NCI-H146 (cell line): Measurements from ENCODE around the gene KRTAP9-6.
"Not testable (repeated sequence)": the region's sequence is repeated elsewhere in the genome, so short reads cannot be mapped to it uniquely, and the experiment has no call there.

Experiments
- DNase-seq: peaks from one replicate; lab custom pipeline; 2025; lab: John Stamatoyannopoulos, UW

The KRTAP9-6 gene

DNA sequence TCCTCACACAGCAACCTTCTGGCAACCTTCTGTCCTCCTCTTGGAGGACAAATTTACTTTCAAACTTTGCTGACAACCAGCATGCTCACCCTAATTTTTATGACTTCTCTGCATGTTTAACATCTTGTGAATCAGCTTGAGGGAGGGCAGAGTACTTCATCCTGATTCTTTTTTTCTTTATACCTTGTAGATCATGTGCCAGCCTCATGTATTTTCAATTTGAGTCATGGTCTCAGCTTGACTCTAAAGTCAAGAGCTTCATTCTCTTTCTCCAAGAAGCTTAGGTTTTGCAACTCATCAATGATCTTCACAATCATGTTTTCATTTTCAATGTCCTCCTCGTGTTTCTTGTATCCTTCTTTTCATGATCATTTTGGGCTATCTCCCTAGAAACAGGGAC, 6.7 kb downstream of the KRTAP9-6 start:
- no peak for DNase-seq

DNA sequence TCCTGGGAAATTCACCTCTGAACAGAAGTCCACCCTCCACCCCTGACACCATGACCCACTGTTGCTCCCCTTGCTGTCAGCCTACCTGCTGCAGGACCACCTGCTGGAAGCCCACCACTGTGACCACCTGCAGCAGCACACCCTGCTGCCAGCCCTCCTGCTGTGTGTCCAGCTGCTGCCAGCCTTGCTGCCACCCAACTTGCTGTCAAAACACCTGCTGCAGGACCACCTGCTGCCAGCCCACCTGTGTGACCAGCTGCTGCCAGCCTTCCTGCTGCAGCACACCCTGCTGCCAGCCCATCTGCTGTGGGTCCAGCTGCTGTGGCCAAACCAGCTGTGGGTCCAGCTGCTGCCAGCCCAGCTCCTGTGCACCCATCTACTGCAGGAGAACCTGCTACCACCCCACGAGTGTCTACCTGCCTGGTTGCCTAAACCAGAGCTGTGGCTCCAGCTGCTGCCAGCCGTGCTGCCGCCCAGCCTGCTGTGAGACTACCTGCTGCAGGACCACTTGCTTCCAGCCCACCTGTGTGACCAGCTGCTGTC, 10.5 kb downstream of the KRTAP9-6 start, which contains the start of gene KRTAP9-7:
Gene KRTAP9-7, plus strand, starts transcription at position 51 of the 543 bp plus-strand sequence. Its CDS starts 0 bp downstream, at position 51.
- not testable (repeated sequence) for DNase-seq

DNA sequence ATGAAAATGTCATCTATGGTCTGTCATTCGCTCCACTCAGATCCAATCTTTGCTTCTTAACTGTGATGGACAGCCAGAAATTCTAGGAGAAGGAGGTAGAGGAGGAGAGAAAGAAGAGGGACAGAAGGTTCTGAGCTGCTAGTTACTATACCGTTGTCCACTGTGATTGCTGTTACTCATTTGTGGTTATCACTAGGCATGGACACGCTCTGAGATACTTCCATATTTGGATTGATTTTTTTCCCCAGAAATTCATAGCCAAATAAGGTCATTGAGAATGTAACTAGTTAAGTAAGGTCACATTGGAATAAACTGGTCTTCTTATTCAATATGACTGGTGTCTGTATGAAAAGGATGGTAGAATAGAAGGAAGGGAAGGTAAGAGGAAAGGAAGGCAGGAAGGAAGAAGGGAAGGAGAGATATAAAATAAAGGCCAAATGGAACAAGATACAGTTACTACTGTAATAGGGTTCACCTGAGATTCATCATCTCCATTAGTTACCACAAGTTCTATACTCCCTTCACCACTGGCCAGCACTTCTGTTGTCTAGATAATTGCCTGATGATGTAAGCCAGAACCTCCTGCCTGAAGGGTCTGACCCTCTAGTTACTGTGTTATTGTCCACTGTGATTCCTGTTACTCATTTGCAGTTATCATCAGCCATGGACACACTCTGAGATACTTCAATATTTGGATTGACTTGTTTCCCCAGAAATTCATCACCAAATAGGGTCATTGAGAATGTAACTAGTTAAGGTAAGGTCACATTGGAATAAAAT, 13.2 kb downstream of the KRTAP9-6 start:
- no peak for DNase-seq

DNA sequence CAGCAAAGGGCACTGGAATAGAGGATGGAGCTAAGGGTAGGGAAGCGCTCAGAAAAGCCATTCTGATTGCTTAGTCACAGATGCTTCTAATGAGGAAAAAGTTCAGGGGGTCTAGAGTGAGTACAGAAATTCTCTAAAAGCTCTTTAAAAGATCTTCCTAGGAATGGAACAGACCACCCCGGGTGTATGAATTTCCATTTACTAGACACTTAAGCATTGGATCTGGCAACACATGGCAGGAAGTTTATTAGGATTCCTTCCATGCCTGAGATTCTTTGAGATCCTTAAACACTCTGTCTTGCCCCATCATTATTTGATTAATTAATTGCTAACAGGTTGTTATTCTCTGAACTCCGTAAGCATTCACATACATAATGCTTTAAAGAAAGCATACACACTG, 18.9 kb downstream of the KRTAP9-6 start:
- DNase-seq: no peak

DNA sequence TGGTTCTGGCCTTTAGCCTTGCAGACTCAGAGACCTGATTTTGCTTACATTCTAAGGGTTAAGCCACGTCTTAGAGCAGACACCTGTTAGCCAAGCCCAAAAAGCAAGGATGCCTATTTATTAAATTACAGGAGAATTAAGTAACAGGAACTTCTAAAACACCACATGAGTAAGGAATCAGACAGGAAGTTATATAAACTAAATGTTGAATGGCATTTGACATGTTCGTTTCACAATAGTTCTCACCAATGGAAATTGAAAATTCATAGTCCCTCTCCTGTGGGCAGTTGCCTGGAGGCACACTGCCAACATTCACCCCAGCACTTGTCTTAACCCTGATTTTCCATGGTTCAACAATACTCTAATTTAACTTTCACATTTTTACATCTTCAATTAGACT, 19.4 kb downstream of the KRTAP9-6 start:
- no peak for DNase-seq

DNA sequence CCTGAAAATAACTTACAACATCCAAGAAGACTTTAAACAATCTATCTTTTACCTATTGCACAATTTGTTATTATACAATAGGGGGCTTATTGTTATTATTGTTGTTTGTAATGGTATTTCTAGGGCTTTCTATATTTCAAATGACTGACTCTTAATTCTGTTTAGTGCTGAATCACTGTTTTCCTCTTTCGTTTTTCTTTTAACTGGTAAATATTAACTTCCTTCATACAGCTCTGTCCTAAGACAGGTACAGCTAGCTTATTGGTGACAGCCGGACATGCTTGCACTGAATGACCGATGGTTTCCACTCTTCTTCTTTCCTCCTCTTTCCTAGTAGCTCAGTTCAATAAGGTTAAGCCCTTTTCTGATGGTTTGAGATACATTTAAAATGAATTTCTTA, 21.9 kb downstream of the KRTAP9-6 start:
- DNase-seq: no peak

DNA sequence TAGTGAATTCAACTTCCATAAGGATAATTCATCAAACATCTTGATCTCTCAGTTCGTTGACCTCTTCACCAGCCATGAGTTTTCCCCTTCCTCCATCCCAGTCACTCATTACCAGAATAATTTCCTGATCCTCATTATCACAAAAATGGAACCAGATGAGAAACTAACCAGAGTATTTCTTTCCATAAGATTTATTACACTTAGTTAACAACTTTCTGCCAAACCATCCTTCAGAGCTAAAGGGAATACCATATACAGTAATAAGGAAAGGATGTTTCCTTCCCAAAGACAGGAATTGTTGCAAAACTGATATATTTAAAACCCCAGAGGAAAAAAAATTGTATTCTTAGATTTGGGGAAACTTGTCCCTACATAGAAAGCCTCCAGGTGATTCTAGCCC, 28.8 kb downstream of the KRTAP9-6 start:
- no peak for DNase-seq

DNA sequence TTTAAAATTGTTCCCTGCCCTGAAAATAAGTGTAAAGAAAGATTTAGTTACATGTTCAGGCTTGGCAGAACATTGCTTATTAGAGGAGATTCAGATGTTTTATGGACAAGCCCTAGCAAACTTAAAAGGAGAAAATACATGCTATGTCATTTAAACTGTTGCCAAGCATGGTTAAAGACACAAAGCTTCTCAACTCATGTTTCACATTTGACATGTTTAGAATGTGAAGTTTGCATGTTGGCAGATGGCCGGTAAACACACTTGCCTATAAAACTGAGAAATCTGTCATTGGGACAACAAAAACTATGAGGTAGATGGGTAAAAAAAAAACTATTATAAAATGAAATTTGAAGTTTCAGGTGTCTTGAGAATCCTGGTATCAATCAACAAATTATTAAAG, 31.7 kb downstream of the KRTAP9-6 start:
- DNase-seq: no peak

DNA sequence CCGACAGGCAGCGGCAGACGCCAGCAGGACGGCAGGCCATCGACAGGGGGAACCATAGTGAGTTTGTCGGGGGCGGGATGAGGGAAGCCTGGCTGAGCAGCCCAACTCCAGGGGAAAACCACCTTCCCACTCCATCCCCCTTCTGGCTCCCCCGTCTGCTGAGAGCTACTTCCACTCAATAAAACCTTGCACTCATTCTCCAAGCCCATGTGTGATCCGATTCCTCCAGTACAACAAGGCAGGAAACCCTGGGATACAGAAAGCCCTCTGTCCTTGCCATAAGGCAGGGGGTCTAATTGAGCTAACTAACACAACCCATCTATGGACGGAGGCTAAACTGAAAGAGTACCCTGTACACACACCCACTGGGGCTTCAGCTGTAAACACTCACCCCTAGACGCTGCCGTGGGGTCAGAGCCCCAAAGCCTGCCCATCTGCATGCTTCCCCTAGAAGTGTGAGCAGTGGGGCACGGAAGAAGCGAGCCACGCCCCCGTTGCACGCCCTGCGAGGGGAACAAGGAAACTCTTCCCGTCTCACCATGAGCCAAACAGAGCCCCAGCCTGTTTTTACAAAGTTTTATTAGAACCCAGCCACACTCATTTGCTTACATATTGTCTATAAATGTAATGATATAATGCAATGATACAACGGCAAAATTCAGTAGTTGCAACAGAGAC, 33.4 kb downstream of the KRTAP9-6 start:
- no peak for DNase-seq

DNA sequence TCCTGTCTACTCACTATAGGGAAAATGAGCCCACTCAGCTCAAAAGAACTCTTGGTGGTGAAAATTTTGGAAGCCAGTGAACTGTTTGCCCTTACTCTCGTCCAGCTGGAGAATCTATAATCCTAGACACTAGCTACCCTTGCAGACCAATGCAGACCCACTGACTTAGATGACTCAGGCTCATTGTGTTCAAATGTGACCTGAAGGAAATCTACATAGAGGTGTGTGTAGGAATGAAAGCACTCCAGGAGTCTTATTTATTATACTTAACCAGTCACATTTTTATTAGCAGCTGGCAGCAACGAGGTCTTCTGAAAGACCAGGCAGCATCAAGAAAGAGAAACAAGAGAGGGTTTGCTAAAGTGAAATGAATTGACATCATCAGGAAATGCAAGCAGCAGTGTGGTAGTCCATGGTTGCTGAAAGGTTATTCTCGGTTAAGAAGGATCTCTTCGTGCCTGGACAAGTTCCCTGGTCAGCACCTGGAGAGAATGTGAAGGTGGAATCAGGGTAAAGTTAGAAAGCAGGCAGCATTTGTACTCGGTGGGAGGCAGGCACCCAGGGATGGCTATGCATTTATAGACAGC, 36.1 kb downstream of the KRTAP9-6 start:
- DNase-seq: no peak

DNA sequence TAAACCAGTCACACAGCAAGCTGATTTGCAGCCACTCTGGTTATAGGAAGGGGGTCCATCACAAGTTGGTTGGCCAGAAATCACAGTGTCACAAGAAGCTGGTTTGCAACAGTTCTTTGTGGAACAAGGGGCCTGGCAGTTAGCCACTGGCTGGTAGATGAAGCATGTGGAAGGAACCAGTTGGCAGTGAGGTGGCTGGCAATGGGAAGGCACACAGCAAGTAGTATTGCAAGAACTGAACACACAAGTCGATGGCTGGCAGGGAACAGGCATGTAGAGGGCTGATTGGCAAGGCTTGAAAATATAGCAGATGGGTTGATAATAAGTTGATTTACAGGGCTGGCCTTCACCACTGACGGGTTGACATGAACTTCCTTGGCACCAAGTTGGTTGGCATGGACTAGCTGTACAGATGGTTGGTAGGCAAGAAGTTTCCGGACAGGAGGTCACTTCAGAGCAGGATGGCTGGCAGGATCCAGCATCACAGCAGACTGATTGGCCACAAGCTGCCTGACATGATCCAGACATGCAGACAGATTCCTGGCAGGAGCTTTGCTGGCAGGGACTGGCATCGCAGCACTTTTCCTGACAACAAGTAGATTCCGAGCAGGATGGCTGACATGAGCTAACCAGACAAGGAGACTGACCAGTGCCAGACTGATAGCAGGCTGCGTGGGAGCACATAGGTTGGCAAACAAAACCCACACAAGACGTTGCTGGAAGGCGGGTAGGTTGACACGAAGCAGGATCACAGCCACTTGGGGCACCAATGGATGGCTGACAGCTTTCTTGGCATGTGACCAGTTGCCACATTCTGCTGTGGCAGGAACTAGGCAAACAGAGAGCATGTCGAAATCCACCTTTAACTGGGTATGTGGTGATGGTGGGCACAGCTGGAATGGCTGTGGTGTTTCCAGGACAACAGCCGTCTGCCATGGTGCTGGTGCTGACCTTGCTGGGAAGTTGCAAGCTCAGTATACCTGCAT, 37.0 kb downstream of the KRTAP9-6 start, which contains the start of gene KRTAP29-1:
Gene KRTAP29-1, minus strand, starts transcription at position 936 of the 986 bp plus-strand sequence. Its CDS starts 0 bp downstream, at position 936.
- no peak for DNase-seq

DNA sequence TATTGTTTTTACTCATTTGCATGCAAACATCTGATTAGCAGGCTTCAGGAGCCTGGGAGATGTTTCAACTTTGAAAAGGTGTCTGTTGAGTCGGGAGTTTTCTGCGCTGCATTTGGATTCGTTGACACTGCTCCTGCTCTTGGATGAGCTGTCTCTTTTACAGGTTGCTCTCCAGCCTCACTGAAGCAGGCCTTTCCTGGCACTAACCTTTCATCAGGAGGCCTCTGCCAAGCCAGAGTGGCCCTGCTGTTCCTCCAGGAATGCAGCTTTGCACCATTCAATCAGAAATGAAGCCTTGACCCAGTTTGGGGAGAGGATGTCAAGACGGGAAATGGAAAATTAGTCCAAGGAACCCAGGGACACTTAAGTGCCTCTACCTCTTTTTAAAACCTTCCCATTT, 37.8 kb downstream of the KRTAP9-6 start:
- DNase-seq: no peak

DNA sequence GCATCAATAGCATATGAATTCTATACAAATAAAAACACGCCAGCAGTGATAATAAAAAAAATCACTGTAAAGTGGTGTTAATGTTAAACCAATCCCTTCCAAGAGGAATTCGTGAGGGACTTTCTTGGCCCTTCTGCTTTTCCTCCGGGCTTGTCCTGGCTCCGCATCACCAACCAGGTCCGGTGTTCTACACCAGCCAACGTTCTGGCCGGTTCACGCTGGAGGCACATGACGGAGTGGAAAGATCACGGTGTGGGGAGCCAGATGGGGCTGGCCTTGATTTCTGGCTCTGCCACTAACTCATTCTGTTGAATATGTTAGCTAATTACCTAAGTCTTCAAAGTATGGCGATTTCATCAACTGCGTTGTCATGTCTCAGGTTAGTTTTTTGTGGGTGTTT, 38.9 kb downstream of the KRTAP9-6 start:
- DNase-seq: no peak

DNA sequence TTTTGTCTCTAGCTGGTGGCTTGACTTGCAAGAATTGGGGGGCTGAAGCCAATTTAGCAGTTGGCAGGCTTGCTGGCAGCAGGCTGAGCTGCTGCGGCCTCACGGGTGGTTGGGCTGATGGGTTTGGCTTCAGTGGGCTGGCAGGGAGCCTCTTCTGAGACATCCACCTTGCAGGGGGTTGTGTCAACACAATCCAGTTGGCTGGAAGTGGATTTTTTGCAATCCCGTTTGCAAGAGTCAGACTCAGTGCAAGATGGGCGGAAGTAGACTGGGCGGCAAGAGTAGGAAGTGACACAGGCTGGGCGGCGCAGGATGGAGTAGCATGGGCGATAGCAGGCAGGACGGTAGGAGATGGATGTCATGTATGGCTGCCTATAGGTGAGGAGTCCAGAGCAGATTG, 42.5 kb downstream of the KRTAP9-6 start:
- no peak for DNase-seq

DNA sequence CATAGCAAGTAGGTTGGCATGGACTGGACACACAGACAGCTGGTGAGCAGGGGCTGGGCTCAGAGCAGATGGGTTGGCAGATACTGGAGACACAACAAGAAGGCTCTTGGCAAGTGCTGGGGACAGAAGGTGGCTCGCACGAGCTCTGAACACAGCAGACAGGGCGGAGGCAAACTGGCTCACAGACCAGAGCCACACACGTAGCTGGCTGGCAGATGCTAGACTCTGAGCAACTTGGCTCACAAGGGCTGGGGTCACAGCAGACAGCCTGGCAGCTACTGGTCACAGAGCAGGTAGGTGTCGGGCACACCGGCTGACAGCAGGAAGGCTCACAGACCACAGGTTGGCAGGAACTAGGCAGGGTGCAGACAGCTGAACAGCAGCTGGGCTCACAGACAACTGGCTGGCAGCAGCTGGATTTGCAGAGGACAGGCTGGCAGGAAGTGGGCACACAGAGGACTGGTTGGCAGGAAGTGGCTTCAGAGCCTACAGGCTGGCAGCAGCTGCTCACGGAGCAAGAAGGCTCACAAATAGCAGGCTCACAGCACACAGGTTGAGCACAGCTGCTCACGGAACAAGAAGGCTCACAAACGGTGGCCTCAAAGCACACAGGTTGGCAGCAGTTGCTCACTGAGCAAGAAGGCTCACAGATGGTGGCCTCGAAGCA, 43.2 kb downstream of the KRTAP9-6 start:
- no peak for DNase-seq

DNA sequence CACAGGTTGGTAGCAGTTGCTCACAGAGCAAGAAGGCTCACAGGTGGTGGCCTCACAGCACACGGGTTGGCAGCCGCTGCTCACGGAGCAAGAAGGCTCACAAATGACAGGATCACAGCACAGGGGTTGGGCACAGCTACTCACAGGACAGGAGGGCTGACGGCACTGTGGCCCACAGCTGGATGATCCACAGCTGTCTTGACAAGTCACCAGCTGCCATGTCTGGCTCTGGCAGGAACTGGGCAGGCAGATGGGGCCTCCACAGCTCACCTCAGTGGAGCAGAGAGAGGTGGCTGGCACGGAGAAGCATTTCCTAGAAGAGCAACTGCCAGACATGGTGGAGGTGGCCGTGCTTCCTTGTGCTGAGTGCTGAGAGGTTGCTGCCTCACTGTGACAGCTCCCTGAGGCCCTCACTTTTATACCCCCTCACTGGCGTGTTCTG, 43.8 kb downstream of the KRTAP9-6 start, which contains the start of gene KRTAP16-1:
Gene KRTAP16-1, minus strand, starts transcription at position 392 of the 442 bp plus-strand sequence. Its CDS starts 56 bp downstream, at position 336.
- no peak for DNase-seq

DNA sequence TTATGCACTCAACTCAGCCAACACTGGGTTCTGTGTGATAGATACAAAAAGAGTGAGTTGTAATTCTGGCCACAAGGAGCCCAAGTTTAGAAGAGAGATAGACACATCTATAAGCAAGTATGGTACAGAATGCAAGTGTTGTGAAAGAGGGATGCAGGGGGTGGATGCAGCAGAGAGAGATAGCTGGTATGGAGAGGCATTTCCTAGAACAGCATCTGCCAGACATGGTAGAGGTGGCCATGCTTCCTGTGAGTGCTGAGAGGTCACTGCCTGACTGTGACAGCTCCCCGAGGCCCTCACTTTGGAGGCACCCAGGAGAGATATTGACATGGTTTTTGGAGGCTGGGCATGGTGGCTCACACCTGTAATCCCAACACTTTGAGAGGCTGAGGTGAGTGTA, 45.9 kb downstream of the KRTAP9-6 start:
- no peak for DNase-seq

DNA sequence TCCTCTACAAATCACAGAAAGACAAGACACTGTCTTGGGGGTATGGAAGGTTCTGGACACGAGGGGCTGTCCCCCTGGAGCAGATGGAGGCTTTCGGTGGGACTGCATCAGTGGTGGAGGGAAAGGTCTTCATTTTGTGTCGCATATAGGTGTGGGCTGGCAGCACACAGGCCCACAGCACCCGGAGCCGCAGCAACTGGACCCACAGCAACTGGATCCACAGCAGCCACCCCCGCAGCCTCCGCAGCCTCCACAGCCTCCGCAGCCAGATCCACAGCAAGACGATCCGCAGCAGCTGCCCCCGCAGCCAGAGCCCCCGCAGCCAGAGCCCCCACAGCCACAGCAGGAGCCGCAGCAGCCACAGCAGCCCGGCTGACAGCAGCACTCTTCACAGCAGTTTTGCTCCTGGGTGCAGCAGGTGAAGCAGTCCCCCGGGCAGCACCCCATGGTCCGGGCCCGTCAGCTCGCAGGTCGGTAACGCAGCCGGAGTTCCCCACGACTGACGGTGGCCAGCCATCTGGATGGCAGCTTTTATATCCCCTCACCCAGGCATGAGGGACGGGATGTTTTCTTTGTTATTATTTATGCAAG, 50.1 kb downstream of the KRTAP9-6 start, which contains the start of gene KRTAP17-1:
Gene KRTAP17-1, minus strand, starts transcription at position 507 of the 591 bp plus-strand sequence. Its CDS starts 60 bp downstream, at position 447.
- DNase-seq: no peak
